PFSK-1 (cell line): Measurements from ENCODE around the gene OPA1.

Experiments used
- REST ChIP-seq, 2 experiments: IDR thresholded peaks; 2 replicates each; pipeline versions ENCODE4 v1.6.1 to v1.8.0; 2011 to 2012; ENCODE audit warnings: low read depth in 2 of 2, low read length in 2 of 2, control low read depth in 1 of 2, inconsistent platforms in 1 of 2, mild to moderate bottlenecking in 1 of 2, moderate library complexity in 1 of 2; ENCODE audit not compliant: insufficient read depth in 1 of 2
- SIN3A ChIP-seq: IDR thresholded peaks from 2 replicates; pipeline ENCODE4 v1.6.1; 2012; ENCODE audit warnings: mild to moderate bottlenecking, low read length, moderate library complexity, borderline replicate concordance; ENCODE audit not compliant: insufficient read depth
- TAF1 ChIP-seq: IDR thresholded peaks from 2 replicates; pipeline ENCODE4 v1.6.1; 2012; ENCODE audit warnings: low read length, control low read depth, borderline replicate concordance; ENCODE audit not compliant: insufficient read depth

GRCh38 chr3:193734737-193735366 is 141.8 kb downstream of the OPA1 start:
- no peak for TF ChIP-seq REST (IDR thresholded peaks at IDR 0.05; ENCODE audit: insufficient read depth in 1 of 2, low read depth in 2 of 2, low read length in 2 of 2)
- no peak for TF ChIP-seq TAF1
- TF ChIP-seq SIN3A = no peak
